HepG2 (cell line): ENCODE data around the gene ELOVL6. TPM values are rescaled to one million over a fixed set of nuclear protein-coding genes. Genes with fewer than 3 reads are reported as not detected.

Experiments
- ATAC-seq: fragments of 200-7000 bp; cut with Tn5 transposase; 3 replicates; pipeline ENCODE4 v1.9.1; 2020; ENCODE audit warnings: mild to moderate bottlenecking, moderate library complexity
- BruUV-seq: library from RNA; stranded (reverse); fragments of 400-500 nt; replicated peaks from 2 replicates; lab custom pipeline; 2021; lab: Mats Ljungman, UMichigan
- CTCF ChIA-PET: fragments of 300-600 bp; formaldehyde crosslinking; extraction: SDS; loops from one replicate; lab custom pipeline; 2021; ENCODE audit warnings: low total read pairs, inconsistent platforms, low intra/inter-chr PET ratio; lab: Yijun Ruan, JAX
- POLR2A ChIA-PET: fragments of 350-600 bp; sonication (Branson Sonifier 250); formaldehyde crosslinking; loops from one replicate; lab custom pipeline; 2020; ENCODE audit warnings: antibody characterized with exemption, inconsistent platforms; lab: Yijun Ruan, JAX
- DNase-seq: peaks from one replicate; pipeline ENCODE4 v3.0.0-alpha.2; 2015; ENCODE audit warnings: low spot score
- FAIRE-seq: peaks from 3 replicates; lab custom pipeline; 2011; peaks lifted over from hg19 to GRCh38; lab: Jason Lieb, UNC
- H2AFZ ChIP-seq: one replicate; pipeline ENCODE4 v1.6.1; 2011; ENCODE audit warnings: low read length, inconsistent platforms
- H3K27ac ChIP-seq: fragments of 300-600 bp; 3 replicates; pipeline ENCODE4 v1.8.0; 2011; ENCODE audit warnings: mixed run types, mild to moderate bottlenecking, mixed read lengths, low read length, inconsistent platforms; ENCODE audit not compliant: insufficient read depth; ENCODE audit errors: extremely low read length
- H3K27me3 ChIP-seq, 2 experiments: fragments of 200-600 bp in 1 of 2; 2 replicates in 1 of 2; 3 replicates in 1 of 2; pipeline versions ENCODE4 v1.6.0 to v1.8.0; 2011; ENCODE audit warnings: low read length in 2 of 2, mild to moderate bottlenecking in 2 of 2, moderate library complexity in 2 of 2, inconsistent platforms in 1 of 2; ENCODE audit not compliant: insufficient read depth in 2 of 2, control insufficient read depth in 1 of 2
- H3K36me3 ChIP-seq, 2 experiments: fragments of 200-600 bp in 1 of 2; replicated peaks in 1 of 2; 2 replicates in 1 of 2; 3 replicates in 1 of 2; pipeline versions ENCODE4 v1.5.1 to v1.8.0; 2011; ENCODE audit warnings: low read length in 2 of 2, inconsistent platforms in 1 of 2; ENCODE audit not compliant: insufficient read depth in 2 of 2, control insufficient read depth in 1 of 2
- H3K4me1 ChIP-seq: 2 replicates; pipeline ENCODE4 v1.5.1; 2012; ENCODE audit warnings: low read length, inconsistent platforms; ENCODE audit not compliant: insufficient read depth
- H3K4me2 ChIP-seq: 2 replicates; pipeline ENCODE4 v1.6.0; 2011; ENCODE audit warnings: low read depth, low read length, inconsistent platforms
- H3K4me3 ChIP-seq, 3 experiments: fragments of 200-600 bp in 1 of 3; sonication (generic), shearing (Covaris generic) in 1 of 3; replicated peaks in 1 of 3; 2 replicates each; pipeline ENCODE4 v1.5.1; 2011 to 2016; ENCODE audit warnings: low read length in 3 of 3, inconsistent platforms in 2 of 3, low read depth in 2 of 3, mild to moderate bottlenecking in 2 of 3, control low read depth in 1 of 3, mixed read lengths in 1 of 3; ENCODE audit not compliant: insufficient read depth in 1 of 3
- H3K79me2 ChIP-seq: one replicate; pipeline ENCODE4 v1.6.1; 2011; ENCODE audit warnings: low read length, inconsistent platforms; ENCODE audit not compliant: insufficient read depth
- H3K9ac ChIP-seq: 2 replicates; pipeline ENCODE4 v1.6.0; 2011; ENCODE audit warnings: mild to moderate bottlenecking, low read depth, low read length, inconsistent platforms; ENCODE audit not compliant: insufficient read depth
- H3K9me3 ChIP-seq: 2 replicates; pipeline ENCODE4 v1.5.1; 2012; ENCODE audit warnings: mild to moderate bottlenecking, low read length
- H4K20me1 ChIP-seq: 2 replicates; pipeline ENCODE4 v1.6.0; 2011; ENCODE audit warnings: inconsistent platforms, mild to moderate bottlenecking, low read length, moderate library complexity; ENCODE audit not compliant: insufficient read depth
- PAWR ChIP-seq: sonication (generic); formaldehyde crosslinking; IDR thresholded peaks from 2 replicates; pipeline ENCODE4 v1.4.0; 2020; ENCODE audit warnings: missing genetic modification reagents, mild to moderate bottlenecking, borderline replicate concordance
- ZNF570 ChIP-seq: sonication (generic); formaldehyde crosslinking; IDR thresholded peaks from 2 replicates; pipeline ENCODE4 v1.4.0; 2020; ENCODE audit warnings: mild to moderate bottlenecking, missing genetic modification reagents, borderline replicate concordance
- ZNF761 ChIP-seq: sonication (generic); formaldehyde crosslinking; conservative IDR thresholded peaks from 2 replicates; pipeline ENCODE4 v1.4.0; 2020; ENCODE audit warnings: mild to moderate bottlenecking, missing genetic modification reagents
- ZNF850 ChIP-seq: sonication (generic); formaldehyde crosslinking; conservative IDR thresholded peaks from 2 replicates; pipeline ENCODE4 v1.9.0; 2021; ENCODE audit warnings: mild to moderate bottlenecking, missing genetic modification reagents
- WGBS: methylation state at CpG from one replicate; pipeline ENCODE4 v1.1.6; 2017; ENCODE audit warnings: low lambda C conversion rate; 5-methylcytosine and 5-hydroxymethylcytosine counted together
- in situ Hi-C: cut with HindIII; loops from 2 replicates; pipeline ENCODE4 v1.10.0; 2017; ENCODE audit warnings: low pct_unique_long_range_greater_than_20kb; ENCODE audit not compliant: extremely low pct_ligation_motif_present
- intact Hi-C: fragments of 100-400 bp; cut with micrococcal nuclease; formaldehyde crosslinking; loops from one replicate; pipeline ENCODE4 v1.10.0; 2022; ENCODE audit not compliant: unreplicated experiment
- polyA plus RNA-seq, 8 experiments: library from polyadenylated mRNA; depleted of rRNA in 3 of 8; stranded (reverse) in 7 of 8; unstranded in 1 of 8; fragments of >200 nt; fragmentation: Illumina TruSeq in 4 of 8; extraction: Trizol in 4 of 8; gene quantifications; 2 replicates each; pipeline versions ENCODE4 v1.2.1 to v1.2.3, GENCODE V29; 2011 to 2016; ENCODE audit warnings: low read depth in 4 of 8, missing spikeins in 1 of 8, mixed read lengths in 1 of 8; ENCODE audit not compliant: insufficient read depth in 1 of 8
- total RNA-seq, 5 experiments: library from RNA; depleted of rRNA; stranded (reverse); fragments of >200 nt; fragmentation: Illumina TruSeq; extraction: Trizol; gene quantifications; 2 replicates each; pipeline ENCODE4 v1.2.3, GENCODE V29; 2016; ENCODE audit warnings: low read depth in 1 of 5
- TF ChIP-seq, protein P1 (sequence below): sonication (generic); formaldehyde crosslinking; conservative IDR thresholded peaks from 2 replicates; pipeline ENCODE4 v1.4.0; 2020; ENCODE audit warnings: missing genetic modification reagents
- TF ChIP-seq, protein P2 (sequence below): sonication (generic); formaldehyde crosslinking; IDR thresholded peaks from 2 replicates; pipeline ENCODE4; 2020; ENCODE audit warnings: missing genetic modification reagents, mild to moderate bottlenecking, borderline replicate concordance
- TF ChIP-seq, protein P3 (sequence below): sonication (generic); formaldehyde crosslinking; IDR thresholded peaks from 2 replicates; pipeline ENCODE4 v1.8.0; 2022; ENCODE audit warnings: missing genetic modification reagents, low read depth, mild to moderate bottlenecking, borderline replicate concordance

Gene ELOVL6
- total and polyA plus RNA-seq, 2 of the 13 experiments (the other 11 are each of a cell fraction or from before 2014, with no cell fraction given) = 14.1 to 23.2 TPM

DNA sequence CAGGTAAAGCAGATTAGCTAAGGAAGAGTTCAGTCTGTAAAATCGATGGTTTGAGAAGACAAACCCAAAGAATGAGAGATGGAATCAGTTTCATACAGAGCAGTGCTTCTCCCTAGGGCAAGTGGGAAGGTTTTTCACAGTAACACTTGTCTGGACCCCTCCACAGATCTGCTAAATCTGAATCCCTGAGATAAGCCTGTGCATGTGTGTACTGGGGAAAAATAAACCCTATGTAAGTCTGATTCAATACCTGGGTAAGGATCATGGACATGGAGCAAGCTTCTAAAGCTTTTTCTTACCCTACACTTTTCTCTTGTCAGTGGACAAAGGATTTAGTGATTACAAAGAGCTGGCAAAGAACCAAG is 13.6 kb downstream of the ELOVL6 start:
- BruUV-seq = no TSS peak
- Histone ChIP-seq H3K36me3 (peaks cover 2 to 22% of the 10 kb centered on the region in 2 experiments; a peak in 2 of 5 replicates), H3K27me3 (no peaks in the 10 kb centered on the region), H3K9me3 (no peaks in the 10 kb centered on the region), H4K20me1 (no peaks in the 10 kb centered on the region), H3K9ac (no peak overlapping the region), H2AFZ (no peak overlapping the region), H3K4me3 (no peak overlapping the region), H3K4me2 (no peak overlapping the region), H3K27ac (no peak overlapping the region), H3K79me2 (peaks cover 10% of the 10 kb centered on the region), H3K4me1 (no peaks in the 10 kb centered on the region)
- TF ChIP-seq, protein P1, sequence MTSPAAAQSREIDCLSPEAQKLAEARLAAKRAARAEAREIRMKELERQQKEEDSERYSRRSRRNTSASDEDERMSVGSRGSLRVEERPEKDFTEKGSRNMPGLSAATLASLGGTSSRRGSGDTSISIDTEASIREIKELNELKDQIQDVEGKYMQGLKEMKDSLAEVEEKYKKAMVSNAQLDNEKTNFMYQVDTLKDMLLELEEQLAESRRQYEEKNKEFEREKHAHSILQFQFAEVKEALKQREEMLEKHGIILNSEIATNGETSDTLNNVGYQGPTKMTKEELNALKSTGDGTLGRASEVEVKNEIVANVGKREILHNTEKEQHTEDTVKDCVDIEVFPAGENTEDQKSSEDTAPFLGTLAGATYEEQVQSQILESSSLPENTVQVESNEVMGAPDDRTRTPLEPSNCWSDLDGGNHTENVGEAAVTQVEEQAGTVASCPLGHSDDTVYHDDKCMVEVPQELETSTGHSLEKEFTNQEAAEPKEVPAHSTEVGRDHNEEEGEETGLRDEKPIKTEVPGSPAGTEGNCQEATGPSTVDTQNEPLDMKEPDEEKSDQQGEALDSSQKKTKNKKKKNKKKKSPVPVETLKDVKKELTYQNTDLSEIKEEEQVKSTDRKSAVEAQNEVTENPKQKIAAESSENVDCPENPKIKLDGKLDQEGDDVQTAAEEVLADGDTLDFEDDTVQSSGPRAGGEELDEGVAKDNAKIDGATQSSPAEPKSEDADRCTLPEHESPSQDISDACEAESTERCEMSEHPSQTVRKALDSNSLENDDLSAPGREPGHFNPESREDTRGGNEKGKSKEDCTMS (CRISPR knock-in tag) = no peak
- 83% methylated on average over 1 of the region's 1 CpG for WGBS
- CTCF ChIA-PET = no interaction called here
- DNase-seq = no peak
- FAIRE-seq = no peak
- intact Hi-C loops (no loop called here), in situ Hi-C loops (loop anchor here (25.0 kb wide), 1 partner anchor 747 kb away; the partner anchor contains the start of gene SEC24B)
- POLR2A ChIA-PET = no interaction called here
- ATAC-seq = no peak

DNA sequence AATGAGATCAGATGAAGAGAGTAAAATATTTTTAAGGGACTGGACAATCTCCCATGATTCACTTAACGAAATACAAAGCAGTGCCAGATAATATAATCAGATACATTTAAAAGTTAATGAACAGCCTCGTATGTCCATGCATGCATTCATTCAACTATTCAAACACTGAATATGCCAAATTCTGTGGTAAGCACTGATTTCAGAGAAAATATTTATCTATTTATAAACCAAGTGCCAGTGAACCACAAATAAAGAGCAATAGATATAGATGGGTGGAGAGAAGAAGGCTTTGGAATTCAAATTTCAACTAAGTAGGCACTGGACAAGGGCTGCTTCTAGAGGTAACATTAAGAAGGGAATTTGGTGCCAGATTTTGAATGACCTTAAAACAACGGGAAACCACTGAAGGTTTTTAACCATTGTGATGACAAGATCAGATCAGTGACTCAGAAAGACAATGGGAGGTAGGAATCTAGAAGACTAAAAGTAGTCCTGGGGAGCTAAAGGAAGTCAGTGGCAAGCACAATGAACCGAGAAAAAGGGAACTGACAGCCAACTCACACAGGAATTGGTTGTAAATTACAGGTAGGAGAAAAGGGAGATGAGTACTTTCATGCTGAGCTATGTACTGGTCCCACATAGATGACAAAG is 14.2 kb downstream of the ELOVL6 start:
- Histone ChIP-seq H3K4me3 (no peak overlapping the region), H4K20me1 (no peaks in the 10 kb centered on the region), H3K4me2 (no peak overlapping the region), H3K79me2 (peaks cover 10% of the 10 kb centered on the region), H3K27ac (no peak overlapping the region), H3K9ac (no peak overlapping the region), H3K27me3 (no peaks in the 10 kb centered on the region), H2AFZ (no peak overlapping the region), H3K9me3 (no peaks in the 10 kb centered on the region), H3K4me1 (no peaks in the 10 kb centered on the region), H3K36me3 (peaks cover 2 to 25% of the 10 kb centered on the region in 2 experiments; a peak in 2 of 5 replicates)
- ATAC-seq = no peak
- DNase-seq = no peak
- 91% methylated on average over 4 of the region's 4 CpGs for WGBS
- in situ Hi-C loops = loop anchor here (25.0 kb wide), 1 partner anchor 747 kb away; the partner anchor contains the start of gene SEC24B
- intact Hi-C loops = no loop called here
- ChIA-PET CTCF (no interaction called here), POLR2A (no interaction called here)
- BruUV-seq = no TSS peak
- TF ChIP-seq ZNF761 (CRISPR knock-in tag) (no peak), ZNF570 (CRISPR knock-in tag) (no peak), ZNF850 (no peak), PAWR (no peak)
- TF ChIP-seq, protein P2, sequence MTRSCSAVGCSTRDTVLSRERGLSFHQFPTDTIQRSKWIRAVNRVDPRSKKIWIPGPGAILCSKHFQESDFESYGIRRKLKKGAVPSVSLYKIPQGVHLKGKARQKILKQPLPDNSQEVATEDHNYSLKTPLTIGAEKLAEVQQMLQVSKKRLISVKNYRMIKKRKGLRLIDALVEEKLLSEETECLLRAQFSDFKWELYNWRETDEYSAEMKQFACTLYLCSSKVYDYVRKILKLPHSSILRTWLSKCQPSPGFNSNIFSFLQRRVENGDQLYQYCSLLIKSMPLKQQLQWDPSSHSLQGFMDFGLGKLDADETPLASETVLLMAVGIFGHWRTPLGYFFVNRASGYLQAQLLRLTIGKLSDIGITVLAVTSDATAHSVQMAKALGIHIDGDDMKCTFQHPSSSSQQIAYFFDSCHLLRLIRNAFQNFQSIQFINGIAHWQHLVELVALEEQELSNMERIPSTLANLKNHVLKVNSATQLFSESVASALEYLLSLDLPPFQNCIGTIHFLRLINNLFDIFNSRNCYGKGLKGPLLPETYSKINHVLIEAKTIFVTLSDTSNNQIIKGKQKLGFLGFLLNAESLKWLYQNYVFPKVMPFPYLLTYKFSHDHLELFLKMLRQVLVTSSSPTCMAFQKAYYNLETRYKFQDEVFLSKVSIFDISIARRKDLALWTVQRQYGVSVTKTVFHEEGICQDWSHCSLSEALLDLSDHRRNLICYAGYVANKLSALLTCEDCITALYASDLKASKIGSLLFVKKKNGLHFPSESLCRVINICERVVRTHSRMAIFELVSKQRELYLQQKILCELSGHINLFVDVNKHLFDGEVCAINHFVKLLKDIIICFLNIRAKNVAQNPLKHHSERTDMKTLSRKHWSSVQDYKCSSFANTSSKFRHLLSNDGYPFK = no peak
- TF ChIP-seq, protein P3, sequence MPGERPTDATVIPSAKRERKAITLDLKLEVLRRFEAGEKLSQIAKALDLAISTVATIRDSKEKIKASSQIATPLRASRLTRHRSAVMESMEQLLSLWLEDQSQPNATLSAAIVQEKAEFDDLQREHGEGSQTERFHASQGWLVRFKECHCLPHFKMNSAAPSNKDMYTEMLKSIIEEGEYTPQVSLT = no peak
- FAIRE-seq = no peak
